PC-3 (cell line): ENCODE measurements around the gene ERCC2.

Source experiments
- EZH2 ChIP-seq: fragments of 300-600 bp; sonication (generic); IDR thresholded peaks from one replicate; pipeline ENCODE4 v1.6.1; 2017; ENCODE audit warnings: antibody characterized with exemption, mild to moderate bottlenecking, low read length; ENCODE audit not compliant: unreplicated experiment
- TF ChIP-seq, protein P1 (sequence below): fragments of 300-600 bp; sonication (generic); conservative IDR thresholded peaks from 2 replicates; pipeline ENCODE4 v1.5.1; 2017; ENCODE audit warnings: antibody characterized with exemption, low read depth, mild to moderate bottlenecking, low read length

DNA sequence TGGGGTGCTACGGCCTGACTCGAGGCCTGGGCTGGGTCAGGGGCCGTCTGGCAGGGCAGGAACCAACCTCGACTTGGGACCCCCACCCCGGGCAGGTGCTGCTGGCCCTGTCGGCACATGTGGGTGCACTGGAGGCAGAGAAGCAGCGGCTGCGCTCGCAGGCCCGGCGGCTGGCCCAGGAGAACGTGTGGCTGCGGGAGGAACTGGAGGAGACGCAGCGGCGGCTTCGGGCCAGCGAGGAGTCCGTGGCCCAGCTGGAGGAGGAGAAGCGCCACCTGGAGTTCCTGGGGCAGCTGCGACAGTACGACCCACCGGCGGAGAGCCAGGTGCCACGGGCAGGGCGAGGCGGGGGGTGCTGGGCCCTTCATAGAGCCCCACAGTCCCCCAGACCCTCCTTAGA lies 23.9 kb downstream of the ERCC2 start:
- TF ChIP-seq, protein P1, sequence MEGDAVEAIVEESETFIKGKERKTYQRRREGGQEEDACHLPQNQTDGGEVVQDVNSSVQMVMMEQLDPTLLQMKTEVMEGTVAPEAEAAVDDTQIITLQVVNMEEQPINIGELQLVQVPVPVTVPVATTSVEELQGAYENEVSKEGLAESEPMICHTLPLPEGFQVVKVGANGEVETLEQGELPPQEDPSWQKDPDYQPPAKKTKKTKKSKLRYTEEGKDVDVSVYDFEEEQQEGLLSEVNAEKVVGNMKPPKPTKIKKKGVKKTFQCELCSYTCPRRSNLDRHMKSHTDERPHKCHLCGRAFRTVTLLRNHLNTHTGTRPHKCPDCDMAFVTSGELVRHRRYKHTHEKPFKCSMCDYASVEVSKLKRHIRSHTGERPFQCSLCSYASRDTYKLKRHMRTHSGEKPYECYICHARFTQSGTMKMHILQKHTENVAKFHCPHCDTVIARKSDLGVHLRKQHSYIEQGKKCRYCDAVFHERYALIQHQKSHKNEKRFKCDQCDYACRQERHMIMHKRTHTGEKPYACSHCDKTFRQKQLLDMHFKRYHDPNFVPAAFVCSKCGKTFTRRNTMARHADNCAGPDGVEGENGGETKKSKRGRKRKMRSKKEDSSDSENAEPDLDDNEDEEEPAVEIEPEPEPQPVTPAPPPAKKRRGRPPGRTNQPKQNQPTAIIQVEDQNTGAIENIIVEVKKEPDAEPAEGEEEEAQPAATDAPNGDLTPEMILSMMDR, result no peak
- no peak for TF ChIP-seq EZH2
